Activated CD4-positive, alpha-beta T cell treated with anti-CD3 and anti-CD28 coated beads, Interleukin-2, amount 50 U/mL, for 16 hours (primary cell): Measurements from ENCODE around the gene SNX6.
"Not testable (repeated sequence)": the region's sequence is repeated elsewhere in the genome, so short reads cannot be mapped to it uniquely, and the experiment has no call there.

Source experiments
- DNase-seq: peaks from one replicate; pipeline ENCODE4 v3.0.0-alpha.2; 2020

The SNX6 gene

GRCh38 chr14:34556498-34556829 is 73.5 kb downstream of the SNX6 start:
- DNase-seq, result not testable (repeated sequence)

GRCh38 chr14:34555583-34556497 is 74.1 kb downstream of the SNX6 start:
- DNase-seq, result not testable (repeated sequence)

- no peak for DNase-seq
Observed at GRCh38 chr14:34554540-34555250, 75.3 kb downstream of the SNX6 start.

- DNase-seq, result not testable (repeated sequence)
Observed at GRCh38 chr14:34549276-34549966, 80.5 kb downstream of the SNX6 start.

- DNase-seq, result no peak
Observed at GRCh38 chr14:34548472-34548981, 81.4 kb downstream of the SNX6 start.

- DNase-seq, result not testable (repeated sequence)
Observed at GRCh38 chr14:34547136-34547520, 82.8 kb downstream of the SNX6 start.

GRCh38 chr14:34546272-34547135 is 83.4 kb downstream of the SNX6 start:
- not testable (repeated sequence) for DNase-seq

- DNase-seq, result not testable (repeated sequence)
Observed at GRCh38 chr14:34540181-34541059, 89.5 kb downstream of the SNX6 start.

GRCh38 chr14:34539407-34540180 is 90.4 kb downstream of the SNX6 start, which contains the start of gene EAPP:
Gene EAPP (minus strand): TSS chr14:34539701. CDS start chr14:34539628, 73 bp downstream.
- DNase-seq, result peak; percentile 97

GRCh38 chr14:34538871-34539406 is 91.0 kb downstream of the SNX6 start:
- DNase-seq, result no peak

- not testable (repeated sequence) for DNase-seq
Observed at GRCh38 chr14:34538096-34538495, 91.9 kb downstream of the SNX6 start.

GRCh38 chr14:34537677-34538009 is 92.3 kb downstream of the SNX6 start:
- DNase-seq, result no peak

- no peak for DNase-seq
Observed at GRCh38 chr14:34536951-34537676, 92.8 kb downstream of the SNX6 start.

GRCh38 chr14:34527591-34527990 is 102.4 kb downstream of the SNX6 start:
- no peak for DNase-seq

- DNase-seq, result not testable (repeated sequence)
Observed at GRCh38 chr14:34524216-34524615, 105.7 kb downstream of the SNX6 start.

- no peak for DNase-seq
Observed at GRCh38 chr14:34522496-34522895, 107.5 kb downstream of the SNX6 start.

GRCh38 chr14:34521071-34521470 is 108.9 kb downstream of the SNX6 start:
- DNase-seq, result not testable (repeated sequence)

GRCh38 chr14:34520304-34520970 is 109.5 kb downstream of the SNX6 start:
- DNase-seq, result not testable (repeated sequence)
